HEK293 (cell line): ENCODE data around the gene PPOX.

Source experiments
- CTCF ChIA-PET: fragments of 350-600 bp; formaldehyde crosslinking; extraction: SDS; loops from one replicate; lab custom pipeline; 2021; ENCODE audit warnings: antibody characterized with exemption; lab: Yijun Ruan, JAX
- POLR2A ChIA-PET: fragments of 300-600 bp; formaldehyde crosslinking; extraction: SDS; loops from one replicate; lab custom pipeline; 2020; ENCODE audit warnings: antibody characterized with exemption, inconsistent platforms; lab: Yijun Ruan, JAX
- H3K27ac ChIP-seq: fragments of 200-500 bp; sonication (Bioruptor generic); 2 replicates; pipeline ENCODE4 v1.5.1; 2014; ENCODE audit warnings: low read depth, low read length, control low read depth, inconsistent platforms; ENCODE audit errors: extremely low read depth
- H3K36me3 ChIP-seq, 2 experiments: fragments of 200-500 bp in 1 of 2; sonication (Bioruptor generic) in 1 of 2; 1 replicate in 1 of 2; 2 replicates in 1 of 2; pipeline ENCODE4 v1.5.1; 2014 to 2017; ENCODE audit warnings: inconsistent platforms in 2 of 2, low read length in 2 of 2; ENCODE audit not compliant: control insufficient read depth in 2 of 2, insufficient read depth in 1 of 2
- H3K4me1 ChIP-seq: fragments of 200-500 bp; sonication (Bioruptor generic); 2 replicates; pipeline ENCODE4 v1.5.1; 2014; ENCODE audit warnings: mild to moderate bottlenecking, low read length, inconsistent platforms; ENCODE audit not compliant: control insufficient read depth, insufficient read depth
- H3K4me3 ChIP-seq: 2 replicates; pipeline ENCODE4 v1.5.1; 2011; ENCODE audit warnings: low read depth, mild to moderate bottlenecking, control low read depth, low read length, moderate library complexity
- H3K9me3 ChIP-seq: fragments of 200-500 bp; sonication (Bioruptor generic); 2 replicates; pipeline ENCODE4 v1.5.1; 2014; ENCODE audit warnings: low read depth, low read length, inconsistent platforms; ENCODE audit not compliant: control insufficient read depth, insufficient read depth
- ZNF112 ChIP-seq: fragments of 450-650 bp; formaldehyde crosslinking; IDR thresholded peaks from 2 replicates; pipeline ENCODE4 v1.5.0; 2017; ENCODE audit warnings: missing biosample characterization, missing genetic modification characterization
- ZNF302 ChIP-seq: fragments of 450-650 bp; formaldehyde crosslinking; IDR thresholded peaks from 2 replicates; pipeline ENCODE4 v1.5.1; 2016; ENCODE audit warnings: missing biosample characterization, missing genetic modification characterization, low read depth
- ZNF366 ChIP-seq: fragments of 450-650 bp; formaldehyde crosslinking; conservative IDR thresholded peaks from 2 replicates; pipeline ENCODE4 v1.5.1; 2016; ENCODE audit warnings: missing biosample characterization, missing genetic modification characterization
- ZNF433 ChIP-seq: fragments of 450-650 bp; formaldehyde crosslinking; IDR thresholded peaks from 2 replicates; pipeline ENCODE4 v1.5.1; 2016; ENCODE audit warnings: missing biosample characterization, missing genetic modification characterization, low read depth
- ZNF514 ChIP-seq: fragments of 450-650 bp; formaldehyde crosslinking; IDR thresholded peaks from 2 replicates; pipeline ENCODE4 v1.5.1; 2016; ENCODE audit warnings: missing biosample characterization, missing genetic modification characterization
- ZNF530 ChIP-seq: fragments of 450-650 bp; formaldehyde crosslinking; IDR thresholded peaks from 2 replicates; pipeline ENCODE4 v1.5.1; 2016; ENCODE audit warnings: low read depth, missing biosample characterization, missing genetic modification characterization
- ZNF623 ChIP-seq: fragments of 450-650 bp; formaldehyde crosslinking; IDR thresholded peaks from 2 replicates; pipeline ENCODE4 v1.5.1; 2016; ENCODE audit warnings: missing biosample characterization, missing genetic modification characterization
- ZNF768 ChIP-seq: fragments of 450-650 bp; formaldehyde crosslinking; IDR thresholded peaks from 2 replicates; pipeline ENCODE4 v1.5.1; 2018; ENCODE audit warnings: missing biosample characterization, mild to moderate bottlenecking, missing genetic modification characterization
- TF ChIP-seq, protein P1 (sequence below): fragments of 450-650 bp; formaldehyde crosslinking; conservative IDR thresholded peaks from 2 replicates; pipeline ENCODE4 v1.5.1; 2016; ENCODE audit warnings: low read depth, missing biosample characterization, missing genetic modification characterization
- TF ChIP-seq, protein P2 (sequence below): fragments of 450-650 bp; formaldehyde crosslinking; IDR thresholded peaks from 2 replicates; pipeline ENCODE4 v1.5.1; 2016; ENCODE audit warnings: missing biosample characterization, missing genetic modification characterization
- TF ChIP-seq, protein P3 (sequence below): fragments of 450-650 bp; formaldehyde crosslinking; IDR thresholded peaks from 2 replicates; pipeline ENCODE4 v1.5.1; 2016; ENCODE audit warnings: missing biosample characterization, missing genetic modification characterization

The PPOX gene

DNA sequence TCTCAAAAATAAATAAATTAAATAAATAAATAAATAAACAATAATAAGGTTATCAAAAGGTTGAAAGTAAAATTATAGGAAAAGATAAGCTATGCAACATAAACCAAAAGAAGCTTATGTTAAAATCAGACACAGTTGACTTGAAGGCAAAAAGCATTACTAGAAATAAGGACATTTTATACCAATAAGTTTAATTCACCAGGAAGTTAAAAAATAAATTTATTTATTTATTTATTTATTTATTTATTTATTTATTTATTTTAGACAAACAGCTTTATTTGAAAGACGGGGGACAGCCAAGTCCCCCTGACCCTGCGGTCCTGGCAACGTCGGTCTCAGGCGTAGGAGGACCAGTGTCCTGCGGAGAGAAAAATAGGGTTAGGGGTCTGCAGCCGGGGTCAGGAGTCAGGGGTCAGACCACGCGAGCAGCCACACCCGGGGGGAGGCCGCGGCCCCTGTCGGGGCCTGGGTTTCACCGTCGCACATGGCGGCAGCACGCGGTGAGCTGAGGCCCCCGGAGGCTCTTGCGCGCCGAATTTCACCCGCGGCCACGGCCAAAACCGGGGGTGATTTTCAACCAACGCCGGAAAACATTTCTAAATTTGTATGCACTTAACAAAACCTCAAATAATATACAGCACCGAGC lies 25.3 kb upstream of the PPOX start (continued):
- TF ChIP-seq, protein P1, sequence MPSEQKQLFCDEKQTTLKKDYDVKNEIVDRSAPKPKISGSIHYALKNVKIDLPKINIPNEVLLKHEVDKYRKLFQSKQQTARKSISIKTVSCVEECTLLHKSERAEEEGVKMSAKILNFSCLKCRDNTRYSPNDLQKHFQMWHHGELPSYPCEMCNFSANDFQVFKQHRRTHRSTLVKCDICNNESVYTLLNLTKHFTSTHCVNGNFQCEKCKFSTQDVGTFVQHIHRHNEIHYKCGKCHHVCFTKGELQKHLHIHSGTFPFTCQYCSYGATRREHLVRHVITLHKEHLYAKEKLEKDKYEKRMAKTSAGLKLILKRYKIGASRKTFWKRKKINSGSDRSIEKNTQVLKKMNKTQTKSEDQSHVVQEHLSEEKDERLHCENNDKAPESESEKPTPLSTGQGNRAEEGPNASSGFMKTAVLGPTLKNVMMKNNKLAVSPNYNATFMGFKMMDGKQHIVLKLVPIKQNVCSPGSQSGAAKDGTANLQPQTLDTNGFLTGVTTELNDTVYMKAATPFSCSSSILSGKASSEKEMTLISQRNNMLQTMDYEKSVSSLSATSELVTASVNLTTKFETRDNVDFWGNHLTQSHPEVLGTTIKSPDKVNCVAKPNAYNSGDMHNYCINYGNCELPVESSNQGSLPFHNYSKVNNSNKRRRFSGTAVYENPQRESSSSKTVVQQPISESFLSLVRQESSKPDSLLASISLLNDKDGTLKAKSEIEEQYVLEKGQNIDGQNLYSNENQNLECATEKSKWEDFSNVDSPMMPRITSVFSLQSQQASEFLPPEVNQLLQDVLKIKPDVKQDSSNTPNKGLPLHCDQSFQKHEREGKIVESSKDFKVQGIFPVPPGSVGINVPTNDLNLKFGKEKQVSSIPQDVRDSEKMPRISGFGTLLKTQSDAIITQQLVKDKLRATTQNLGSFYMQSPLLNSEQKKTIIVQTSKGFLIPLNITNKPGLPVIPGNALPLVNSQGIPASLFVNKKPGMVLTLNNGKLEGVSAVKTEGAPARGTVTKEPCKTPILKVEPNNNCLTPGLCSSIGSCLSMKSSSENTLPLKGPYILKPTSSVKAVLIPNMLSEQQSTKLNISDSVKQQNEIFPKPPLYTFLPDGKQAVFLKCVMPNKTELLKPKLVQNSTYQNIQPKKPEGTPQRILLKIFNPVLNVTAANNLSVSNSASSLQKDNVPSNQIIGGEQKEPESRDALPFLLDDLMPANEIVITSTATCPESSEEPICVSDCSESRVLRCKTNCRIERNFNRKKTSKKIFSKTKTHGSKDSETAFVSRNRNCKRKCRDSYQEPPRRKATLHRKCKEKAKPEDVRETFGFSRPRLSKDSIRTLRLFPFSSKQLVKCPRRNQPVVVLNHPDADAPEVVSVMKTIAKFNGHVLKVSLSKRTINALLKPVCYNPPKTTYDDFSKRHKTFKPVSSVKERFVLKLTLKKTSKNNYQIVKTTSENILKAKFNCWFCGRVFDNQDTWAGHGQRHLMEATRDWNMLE (tag by site-specific recombination): peak; percentile 50; the same call in 1 of the 2 replicates
- 0 out of 2 replicates have a peak, but pooled peaks have one; percentile 20 for TF ChIP-seq ZNF433 (tag by site-specific recombination)
- peak; percentile 11; the same call in 1 of the 2 replicates for TF ChIP-seq ZNF623 (tag by site-specific recombination)
- TF ChIP-seq, all 188 proteins: peak for 5

DNA sequence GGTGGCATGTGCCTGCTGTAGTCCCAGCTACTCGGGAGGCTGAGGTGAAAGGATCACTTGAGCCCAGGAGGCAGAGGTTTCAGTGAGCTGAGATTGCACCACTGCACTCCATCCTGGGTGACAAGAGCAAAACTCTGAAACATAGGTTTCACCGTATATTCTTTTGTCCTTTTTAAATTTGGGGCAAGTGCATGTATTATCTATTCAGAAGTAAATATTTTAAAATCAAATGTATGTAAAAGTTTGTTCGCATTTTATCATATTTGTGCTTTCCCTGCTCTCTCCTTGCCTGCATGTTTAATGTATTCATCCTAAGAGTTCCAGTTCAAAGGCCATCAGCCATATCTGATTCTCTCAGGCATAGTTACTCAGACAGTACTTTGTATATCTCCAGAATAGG lies 20.4 kb upstream of the PPOX start:
- Histone ChIP-seq H3K36me3 (no peaks in the 10 kb centered on the region; a peak in 1 of 3 replicates), H3K9me3 (no peaks in the 10 kb centered on the region), H3K4me3 (no peak overlapping the region), H3K27ac (no peak overlapping the region), H3K4me1 (no peaks in the 10 kb centered on the region)
- CTCF ChIA-PET: no interaction called here
- POLR2A ChIA-PET: no interaction called here
- TF ChIP-seq, protein P2, sequence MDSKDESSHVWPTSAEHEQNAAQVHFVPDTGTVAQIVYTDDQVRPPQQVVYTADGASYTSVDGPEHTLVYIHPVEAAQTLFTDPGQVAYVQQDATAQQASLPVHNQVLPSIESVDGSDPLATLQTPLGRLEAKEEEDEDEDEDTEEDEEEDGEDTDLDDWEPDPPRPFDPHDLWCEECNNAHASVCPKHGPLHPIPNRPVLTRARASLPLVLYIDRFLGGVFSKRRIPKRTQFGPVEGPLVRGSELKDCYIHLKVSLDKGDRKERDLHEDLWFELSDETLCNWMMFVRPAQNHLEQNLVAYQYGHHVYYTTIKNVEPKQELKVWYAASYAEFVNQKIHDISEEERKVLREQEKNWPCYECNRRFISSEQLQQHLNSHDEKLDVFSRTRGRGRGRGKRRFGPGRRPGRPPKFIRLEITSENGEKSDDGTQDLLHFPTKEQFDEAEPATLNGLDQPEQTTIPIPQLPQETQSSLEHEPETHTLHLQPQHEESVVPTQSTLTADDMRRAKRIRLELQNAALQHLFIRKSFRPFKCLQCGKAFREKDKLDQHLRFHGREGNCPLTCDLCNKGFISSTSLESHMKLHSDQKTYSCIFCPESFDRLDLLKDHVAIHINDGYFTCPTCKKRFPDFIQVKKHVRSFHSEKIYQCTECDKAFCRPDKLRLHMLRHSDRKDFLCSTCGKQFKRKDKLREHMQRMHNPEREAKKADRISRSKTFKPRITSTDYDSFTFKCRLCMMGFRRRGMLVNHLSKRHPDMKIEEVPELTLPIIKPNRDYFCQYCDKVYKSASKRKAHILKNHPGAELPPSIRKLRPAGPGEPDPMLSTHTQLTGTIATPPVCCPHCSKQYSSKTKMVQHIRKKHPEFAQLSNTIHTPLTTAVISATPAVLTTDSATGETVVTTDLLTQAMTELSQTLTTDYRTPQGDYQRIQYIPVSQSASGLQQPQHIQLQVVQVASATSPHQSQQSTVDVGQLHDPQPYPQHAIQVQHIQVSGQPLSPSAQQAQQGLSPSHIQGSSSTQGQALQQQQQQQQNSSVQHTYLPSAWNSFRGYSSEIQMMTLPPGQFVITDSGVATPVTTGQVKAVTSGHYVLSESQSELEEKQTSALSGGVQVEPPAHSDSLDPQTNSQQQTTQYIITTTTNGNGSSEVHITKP (tag by site-specific recombination): peak; percentile 76
- TF ChIP-seq ZNF514 (tag by site-specific recombination) (no peak), ZNF768 (tag by site-specific recombination) (no peak), ZNF530 (tag by site-specific recombination) (no peak), ZNF366 (tag by site-specific recombination) (no peak), ZNF112 (no peak)
- TF ChIP-seq, protein P3, sequence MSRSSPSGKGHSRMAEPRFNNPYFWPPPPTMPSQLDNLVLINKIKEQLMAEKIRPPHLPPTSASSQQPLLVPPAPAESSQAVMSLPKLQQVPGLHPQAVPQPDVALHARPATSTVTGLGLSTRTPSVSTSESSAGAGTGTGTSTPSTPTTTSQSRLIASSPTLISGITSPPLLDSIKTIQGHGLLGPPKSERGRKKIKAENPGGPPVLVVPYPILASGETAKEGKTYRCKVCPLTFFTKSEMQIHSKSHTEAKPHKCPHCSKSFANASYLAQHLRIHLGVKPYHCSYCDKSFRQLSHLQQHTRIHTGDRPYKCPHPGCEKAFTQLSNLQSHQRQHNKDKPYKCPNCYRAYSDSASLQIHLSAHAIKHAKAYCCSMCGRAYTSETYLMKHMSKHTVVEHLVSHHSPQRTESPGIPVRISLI (tag by site-specific recombination): no peak

DNA sequence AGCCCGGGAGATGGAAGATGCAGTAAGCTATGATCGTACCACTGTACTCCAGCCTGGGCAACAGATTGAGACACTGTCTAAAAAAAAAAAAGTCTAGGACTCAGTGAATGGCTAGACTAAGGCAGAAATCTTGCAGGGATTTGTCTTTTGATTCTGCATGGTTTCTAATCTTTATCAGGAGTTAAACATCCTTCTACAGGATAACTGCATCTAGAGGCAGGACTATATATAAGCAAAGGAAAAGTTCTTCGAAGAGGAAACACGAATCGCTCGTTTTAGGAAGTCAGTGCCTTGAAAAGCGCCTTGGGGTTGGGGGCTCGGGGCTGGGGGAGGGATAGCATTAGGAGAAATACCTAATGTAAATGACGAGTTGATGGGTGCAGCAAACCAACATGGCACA lies 13.1 kb upstream of the PPOX start:
- Histone ChIP-seq H3K27ac (no peak overlapping the region), H3K9me3 (no peaks in the 10 kb centered on the region), H3K36me3 (peaks cover 5 to 25% of the 10 kb centered on the region in 2 experiments; a peak in 2 of 3 replicates), H3K4me1 (no peaks in the 10 kb centered on the region), H3K4me3 (peak overlapping the region; percentile 89)
- ChIA-PET POLR2A (interaction anchor here (0.6 to 5.2 kb wide), 8 partner anchors 10 to 176 kb away, joined by 3 to 53 read pairs (median 6); partner anchors contain the start of genes DEDD, F11R, NDUFS2 and NIT1), CTCF (interaction anchor here (0.6 to 3.3 kb wide), 3 partner anchors 12 to 108 kb away, joined by 3 to 17 read pairs (median 4); partner anchors contain the start of genes NIT1, PFDN2 and PPOX)
- TF ChIP-seq, protein P2 (tag by site-specific recombination): peak; percentile 38; the same call in 1 of the 2 replicates
- TF ChIP-seq ZNF302 (tag by site-specific recombination): no peak
